DOHH2 (cell line): ENCODE results near the gene LINS1.

Experiments
- H3F3A ChIP-seq: fragments of 200-600 bp; sonication (generic), shearing (Covaris generic); 2 replicates; pipeline ENCODE4 v1.6.0; 2016; ENCODE audit warnings: antibody characterized with exemption, mild to moderate bottlenecking; ENCODE audit not compliant: control insufficient read depth, insufficient read depth
- H3K27ac ChIP-seq: fragments of 200-600 bp; sonication (generic); 2 replicates; pipeline ENCODE4 v1.5.1; 2014; ENCODE audit warnings: low read depth, mild to moderate bottlenecking, low read length, moderate library complexity
- H3K27me3 ChIP-seq: fragments of 200-600 bp; sonication (generic); 2 replicates; pipeline ENCODE4 v1.6.1; 2014; ENCODE audit warnings: mild to moderate bottlenecking, low read length, mixed read lengths; ENCODE audit not compliant: control insufficient read depth
- H3K36me3 ChIP-seq: fragments of 200-600 bp; sonication (generic); 2 replicates; pipeline ENCODE4 v1.6.1; 2014; ENCODE audit warnings: mild to moderate bottlenecking, low read length, moderate library complexity, mixed read lengths; ENCODE audit not compliant: control insufficient read depth
- H3K4me1 ChIP-seq: fragments of 200-600 bp; sonication (generic); 2 replicates; pipeline ENCODE4 v1.6.1; 2014; ENCODE audit warnings: mild to moderate bottlenecking, low read length, mixed read lengths; ENCODE audit not compliant: control insufficient read depth
- H3K4me2 ChIP-seq: fragments of 200-600 bp; sonication (generic); 2 replicates; pipeline ENCODE4 v1.6.0; 2014; ENCODE audit warnings: mild to moderate bottlenecking, low read length, moderate library complexity
- H3K4me3 ChIP-seq: fragments of 200-600 bp; sonication (generic); 2 replicates; pipeline ENCODE4 v1.5.1; 2014; ENCODE audit warnings: mild to moderate bottlenecking, low read length, mixed read lengths
- H3K79me2 ChIP-seq: fragments of 200-600 bp; sonication (generic); 2 replicates; pipeline ENCODE4 v1.6.1; 2014; ENCODE audit warnings: mild to moderate bottlenecking, low read length, mixed read lengths; ENCODE audit not compliant: control insufficient read depth
- H3K9me2 ChIP-seq: fragments of 200-600 bp; sonication (generic); replicated peaks from 2 replicates; pipeline ENCODE4 v1.6.1; 2014; ENCODE audit warnings: mild to moderate bottlenecking, low read length, mixed read lengths; ENCODE audit not compliant: control insufficient read depth
- H3K9me3 ChIP-seq: fragments of 200-600 bp; sonication (generic); 2 replicates; pipeline ENCODE4 v1.6.1; 2014; ENCODE audit warnings: antibody characterized with exemption, low read length, mixed read lengths; ENCODE audit not compliant: control insufficient read depth, insufficient read depth
- H4K20me1 ChIP-seq: fragments of 200-600 bp; sonication (generic); 2 replicates; pipeline ENCODE4 v1.6.0; 2014; ENCODE audit warnings: low read depth, mild to moderate bottlenecking, antibody characterized with exemption, low read length, moderate library complexity; ENCODE audit not compliant: control insufficient read depth, insufficient read depth
- EZH2phosphoT487 ChIP-seq: fragments of 200-600 bp; sonication (generic); IDR thresholded peaks from 2 replicates; pipeline ENCODE4 v1.6.1; 2017; ENCODE audit warnings: borderline replicate concordance, mild to moderate bottlenecking, antibody characterized with exemption, low read length, moderate library complexity, mixed read lengths
- TF ChIP-seq, protein P1 (sequence below): fragments of 200-600 bp; sonication (generic); IDR thresholded peaks from one replicate; pipeline ENCODE4 v1.5.1; 2014; ENCODE audit warnings: antibody characterized with exemption, mild to moderate bottlenecking, low read depth, low read length; ENCODE audit not compliant: poor library complexity, severe bottlenecking

The LINS1 gene

DNA sequence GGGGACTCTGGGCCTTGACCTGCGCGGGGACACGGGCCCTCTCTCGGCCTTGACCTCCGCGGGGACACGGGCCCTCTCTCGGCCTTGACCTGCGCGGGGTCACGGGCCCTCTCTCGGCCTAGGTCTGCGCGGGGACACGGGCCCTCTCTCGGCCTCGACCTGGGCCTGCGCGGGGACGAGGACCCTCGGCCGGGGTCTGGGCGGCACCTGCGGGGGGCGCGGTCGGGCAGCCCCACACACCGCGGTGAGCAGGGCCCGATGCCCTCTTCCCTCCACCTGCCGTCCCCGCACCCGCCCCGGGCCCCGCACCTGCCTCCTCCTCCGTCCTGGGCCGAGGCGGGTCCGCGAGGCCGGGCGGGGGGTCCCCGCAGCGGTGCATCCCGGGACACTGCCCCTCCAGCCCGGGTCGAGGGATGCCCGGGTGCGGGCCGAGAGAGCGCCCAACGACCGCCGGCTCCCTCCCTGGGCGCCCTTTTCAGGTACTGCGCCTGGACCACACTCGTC, 57.6 kb downstream of the LINS1 start:
- H3F3A ChIP-seq, result no peaks in the 10 kb centered on the region
- no peaks in the 10 kb centered on the region for H4K20me1 ChIP-seq
- no peak overlapping the region for H3K27ac ChIP-seq
- no peak for TF ChIP-seq EZH2phosphoT487
- TF ChIP-seq, protein P1, sequence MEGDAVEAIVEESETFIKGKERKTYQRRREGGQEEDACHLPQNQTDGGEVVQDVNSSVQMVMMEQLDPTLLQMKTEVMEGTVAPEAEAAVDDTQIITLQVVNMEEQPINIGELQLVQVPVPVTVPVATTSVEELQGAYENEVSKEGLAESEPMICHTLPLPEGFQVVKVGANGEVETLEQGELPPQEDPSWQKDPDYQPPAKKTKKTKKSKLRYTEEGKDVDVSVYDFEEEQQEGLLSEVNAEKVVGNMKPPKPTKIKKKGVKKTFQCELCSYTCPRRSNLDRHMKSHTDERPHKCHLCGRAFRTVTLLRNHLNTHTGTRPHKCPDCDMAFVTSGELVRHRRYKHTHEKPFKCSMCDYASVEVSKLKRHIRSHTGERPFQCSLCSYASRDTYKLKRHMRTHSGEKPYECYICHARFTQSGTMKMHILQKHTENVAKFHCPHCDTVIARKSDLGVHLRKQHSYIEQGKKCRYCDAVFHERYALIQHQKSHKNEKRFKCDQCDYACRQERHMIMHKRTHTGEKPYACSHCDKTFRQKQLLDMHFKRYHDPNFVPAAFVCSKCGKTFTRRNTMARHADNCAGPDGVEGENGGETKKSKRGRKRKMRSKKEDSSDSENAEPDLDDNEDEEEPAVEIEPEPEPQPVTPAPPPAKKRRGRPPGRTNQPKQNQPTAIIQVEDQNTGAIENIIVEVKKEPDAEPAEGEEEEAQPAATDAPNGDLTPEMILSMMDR, result no peak
- no peaks in the 10 kb centered on the region for H3K4me1 ChIP-seq
- H3K36me3 ChIP-seq, result no peaks in the 10 kb centered on the region
- no peak overlapping the region for H3K4me2 ChIP-seq
- no peaks in the 10 kb centered on the region for H3K79me2 ChIP-seq
- no peaks in the 10 kb centered on the region for H3K9me2 ChIP-seq
- no peak overlapping the region for H3K4me3 ChIP-seq
- no peaks in the 10 kb centered on the region for H3K9me3 ChIP-seq
- no peaks in the 10 kb centered on the region for H3K27me3 ChIP-seq

DNA sequence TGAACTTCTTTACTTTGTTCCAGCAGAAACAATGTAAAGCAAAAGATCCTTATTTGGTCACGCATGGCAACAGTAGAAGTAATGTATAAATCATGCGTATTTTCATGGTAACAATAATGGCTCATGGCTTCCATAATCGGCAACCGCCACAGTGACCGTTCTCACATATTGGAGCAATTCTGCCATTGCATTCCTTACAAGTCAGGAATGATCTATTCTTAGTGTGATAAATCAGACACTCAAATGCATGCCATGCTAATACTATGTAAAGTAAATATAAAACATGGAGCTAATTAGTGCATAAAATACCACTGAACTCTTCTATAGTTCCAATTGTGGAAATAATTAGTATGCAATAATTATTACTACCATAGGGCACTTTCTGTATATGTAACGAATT, 59.7 kb downstream of the LINS1 start:
- Histone ChIP-seq H4K20me1 (no peaks in the 10 kb centered on the region), H3K27ac (no peak overlapping the region), H3K4me3 (no peak overlapping the region), H3K9me3 (no peaks in the 10 kb centered on the region), H3K27me3 (no peaks in the 10 kb centered on the region), H3K9me2 (no peaks in the 10 kb centered on the region), H3K4me1 (no peaks in the 10 kb centered on the region), H3K79me2 (no peaks in the 10 kb centered on the region), H3K36me3 (no peaks in the 10 kb centered on the region), H3F3A (no peaks in the 10 kb centered on the region), H3K4me2 (no peak overlapping the region)
- TF ChIP-seq EZH2phosphoT487, result no peak
- TF ChIP-seq, protein P1, result no peak

DNA sequence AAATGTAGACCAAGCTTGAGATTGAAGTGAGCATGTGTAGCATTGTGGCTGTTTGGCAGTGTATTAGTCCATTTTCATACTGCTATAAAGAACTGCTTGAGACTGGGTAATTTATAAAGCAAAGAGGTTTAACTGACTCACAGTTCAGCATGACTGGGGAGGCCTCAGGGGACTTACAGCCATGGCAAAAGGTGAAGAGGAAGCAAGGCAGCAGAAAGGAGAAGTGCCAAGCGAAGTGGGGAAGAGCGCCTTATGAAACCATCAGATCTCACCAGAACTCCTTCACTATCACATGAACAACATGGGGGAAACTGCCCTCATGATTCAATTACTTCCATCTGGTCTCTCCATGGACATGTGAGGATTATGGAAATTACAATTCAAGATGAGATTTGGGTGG, 64.7 kb downstream of the LINS1 start:
- Histone ChIP-seq H3K79me2 (no peaks in the 10 kb centered on the region), H3F3A (no peaks in the 10 kb centered on the region)
- no peak for TF ChIP-seq EZH2phosphoT487
- TF ChIP-seq, protein P1, result no peak

DNA sequence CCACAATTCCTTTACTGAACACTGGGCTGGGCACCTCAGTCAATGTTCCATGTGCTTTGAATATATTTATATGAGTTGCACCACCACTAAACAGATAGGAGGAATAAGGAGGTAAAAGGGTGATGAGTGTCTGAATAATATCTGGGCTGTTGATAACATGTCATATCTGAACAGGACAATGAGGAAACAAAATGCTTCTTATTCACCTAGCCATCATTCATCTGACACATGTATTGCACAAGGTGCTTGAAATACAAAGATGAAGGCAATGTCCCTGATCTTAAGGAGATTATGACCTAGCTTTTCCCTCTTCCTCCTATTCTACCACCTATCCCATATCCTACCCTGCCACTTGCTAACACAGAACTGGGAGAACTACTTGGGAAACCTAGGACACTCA, 65.3 kb downstream of the LINS1 start:
- Histone ChIP-seq H3K4me2 (no peak overlapping the region), H3K27me3 (no peaks in the 10 kb centered on the region), H3K27ac (no peak overlapping the region), H3K4me3 (no peak overlapping the region), H4K20me1 (no peaks in the 10 kb centered on the region), H3K9me3 (no peaks in the 10 kb centered on the region), H3K79me2 (no peaks in the 10 kb centered on the region), H3K36me3 (no peaks in the 10 kb centered on the region), H3K4me1 (no peaks in the 10 kb centered on the region), H3F3A (no peaks in the 10 kb centered on the region), H3K9me2 (no peaks in the 10 kb centered on the region)
- TF ChIP-seq, protein P1, result no peak
- no peak for TF ChIP-seq EZH2phosphoT487

More for the DNA sequence above, 64.7 kb downstream of the LINS1 start:
- Histone ChIP-seq H3K27ac (no peak overlapping the region), H3K9me3 (no peaks in the 10 kb centered on the region), H3K36me3 (no peaks in the 10 kb centered on the region), H3K9me2 (no peaks in the 10 kb centered on the region), H3K27me3 (no peaks in the 10 kb centered on the region), H3K4me3 (no peak overlapping the region), H3K4me1 (no peaks in the 10 kb centered on the region), H3K4me2 (no peak overlapping the region), H4K20me1 (no peaks in the 10 kb centered on the region)
